ENCODE results near the gene MPPED2.
"Not testable (repeated sequence)": the region's sequence is repeated elsewhere in the genome, so short reads cannot be mapped to it uniquely, and the experiment has no call there.

The MPPED2 gene

DNA sequence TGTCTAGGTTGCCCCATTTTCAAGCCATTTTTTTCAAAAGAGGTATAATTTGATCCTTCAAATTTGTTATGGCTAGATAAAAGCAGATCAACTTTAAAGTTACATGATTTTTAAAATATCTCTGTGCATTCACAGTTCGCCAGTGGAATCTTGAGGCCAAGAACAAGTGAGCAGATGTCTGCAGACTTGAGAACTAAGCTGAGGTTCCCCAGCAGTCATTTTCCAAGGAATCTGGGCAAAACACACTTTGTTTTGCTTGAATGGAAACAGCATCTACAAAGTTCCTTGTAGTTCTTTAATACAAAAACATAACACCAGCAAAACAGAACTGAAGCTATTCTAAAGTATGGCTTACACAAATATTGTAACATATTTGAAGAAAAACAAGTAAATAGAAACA is 7.7 kb downstream of the MPPED2 start:
- DNase-seq (ENCODE audit: low spot score): no peak

DNA sequence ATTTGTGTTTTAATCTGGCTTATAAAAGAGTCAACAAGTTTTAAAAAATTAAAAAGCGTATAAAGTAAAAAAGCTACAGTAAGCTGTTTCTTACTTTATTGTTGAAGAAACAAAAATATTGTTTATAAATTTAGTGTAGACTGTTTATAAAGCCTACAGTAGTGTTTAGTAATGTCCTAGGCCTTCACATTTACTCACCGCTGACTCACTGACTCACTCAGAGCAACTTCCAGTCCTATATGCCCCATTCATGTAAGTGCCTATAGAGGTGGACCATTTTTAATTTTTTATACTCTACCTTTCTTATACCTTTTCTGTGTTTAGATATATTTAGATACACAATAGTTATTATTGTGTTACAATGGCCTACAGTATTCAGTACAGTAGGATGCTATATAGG is 12.2 kb downstream of the MPPED2 start:
- no peak for DNase-seq (ENCODE audit: low spot score)

DNA sequence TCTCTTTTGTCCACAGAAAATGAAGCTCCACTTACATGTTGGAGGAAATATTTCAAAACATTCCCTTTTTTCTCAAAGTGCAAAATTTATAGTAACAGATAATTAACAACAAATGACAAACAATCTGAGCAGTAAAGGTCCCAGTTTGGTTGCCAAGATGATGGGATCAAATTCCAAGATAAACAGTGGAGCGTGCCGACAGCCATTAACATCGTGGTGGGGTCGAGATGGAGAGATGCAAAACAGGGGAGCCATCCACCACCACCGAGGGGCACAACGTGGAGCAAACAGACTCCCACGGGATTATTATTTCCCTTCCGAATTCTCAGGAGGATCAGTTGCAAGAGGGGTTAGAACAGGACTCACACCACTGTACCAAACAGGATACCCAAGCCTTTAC is 17.2 kb downstream of the MPPED2 start:
- no peak for DNase-seq (ENCODE audit: low spot score)

DNA sequence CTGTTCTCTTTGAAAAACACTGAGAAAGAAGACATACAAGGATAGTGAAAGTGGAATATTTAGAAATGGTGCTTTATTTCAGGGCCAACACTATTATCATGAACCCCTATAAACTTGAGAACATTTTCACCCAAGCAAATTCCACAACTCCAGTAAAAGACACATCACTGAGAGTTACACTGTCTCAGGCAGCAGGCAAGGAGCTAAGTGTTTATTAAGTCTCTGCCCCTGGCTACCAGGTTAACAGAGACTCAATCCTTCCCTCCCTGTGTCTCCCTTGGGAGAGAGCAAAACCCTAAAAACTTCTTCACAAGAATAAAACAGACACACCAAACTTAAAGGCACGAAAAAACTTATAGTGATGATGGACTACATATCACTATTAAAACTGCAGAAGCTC is 18.5 kb downstream of the MPPED2 start:
- no peak for DNase-seq (ENCODE audit: low spot score)

DNA sequence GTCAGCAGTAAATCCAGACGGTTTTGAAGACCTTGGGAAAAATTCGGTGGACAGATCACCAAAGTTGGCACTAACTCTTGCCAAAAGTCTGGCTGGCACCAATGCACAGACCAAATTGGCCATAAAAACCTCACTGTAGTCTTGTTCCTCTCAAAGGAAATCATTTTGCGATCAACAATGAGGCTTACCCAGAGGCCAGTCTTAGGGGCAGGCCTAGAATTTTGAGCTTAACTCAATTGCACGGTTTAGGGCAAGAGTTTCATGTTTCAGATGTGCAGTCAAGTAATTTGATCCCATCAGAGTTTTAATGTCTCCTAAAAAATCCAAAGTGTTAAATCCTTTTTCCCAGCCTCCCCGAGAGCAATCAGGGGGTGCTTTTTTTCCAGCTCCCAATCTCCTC is 19.0 kb downstream of the MPPED2 start:
- DNase-seq (ENCODE audit: low spot score): no peak

DNA sequence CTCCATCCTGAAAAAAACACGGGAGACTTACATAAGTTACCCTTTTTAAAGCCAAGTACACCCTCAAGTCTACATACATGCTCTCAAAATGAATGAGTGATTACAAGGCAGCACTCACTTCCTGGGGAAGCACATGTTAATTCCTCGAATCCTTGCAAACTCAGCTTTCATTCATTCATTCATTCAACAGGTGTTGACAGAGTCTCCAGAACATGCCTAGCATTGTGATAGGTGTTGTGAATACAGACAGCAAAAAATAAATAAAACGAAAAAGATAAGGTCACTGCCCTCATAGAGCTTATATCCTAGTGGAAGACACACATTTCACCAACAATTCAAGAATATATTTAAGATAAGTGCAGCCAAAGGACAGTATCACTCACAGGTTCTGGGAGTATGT is 19.7 kb downstream of the MPPED2 start:
- no peak for DNase-seq (ENCODE audit: low spot score)

DNA sequence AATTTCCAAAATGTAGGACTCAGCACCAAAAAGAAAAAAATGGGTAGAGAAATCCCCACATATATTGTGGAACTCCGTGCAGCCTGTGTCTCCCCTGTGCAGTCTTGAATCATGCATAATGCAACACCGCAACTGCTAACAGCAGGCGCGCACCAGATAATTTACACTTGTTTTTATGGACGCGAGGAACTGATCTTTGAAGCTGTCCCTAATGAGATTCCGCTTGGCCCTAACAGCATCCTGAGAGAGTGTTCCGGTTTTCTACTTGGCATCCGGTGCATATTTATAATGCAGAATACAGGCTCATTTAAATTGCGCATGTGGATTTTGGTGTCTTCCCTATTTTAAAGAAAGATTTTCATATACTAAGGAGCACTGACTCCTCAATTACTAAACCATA is 21.1 kb downstream of the MPPED2 start:
- DNase-seq (ENCODE audit: low spot score): no peak

DNA sequence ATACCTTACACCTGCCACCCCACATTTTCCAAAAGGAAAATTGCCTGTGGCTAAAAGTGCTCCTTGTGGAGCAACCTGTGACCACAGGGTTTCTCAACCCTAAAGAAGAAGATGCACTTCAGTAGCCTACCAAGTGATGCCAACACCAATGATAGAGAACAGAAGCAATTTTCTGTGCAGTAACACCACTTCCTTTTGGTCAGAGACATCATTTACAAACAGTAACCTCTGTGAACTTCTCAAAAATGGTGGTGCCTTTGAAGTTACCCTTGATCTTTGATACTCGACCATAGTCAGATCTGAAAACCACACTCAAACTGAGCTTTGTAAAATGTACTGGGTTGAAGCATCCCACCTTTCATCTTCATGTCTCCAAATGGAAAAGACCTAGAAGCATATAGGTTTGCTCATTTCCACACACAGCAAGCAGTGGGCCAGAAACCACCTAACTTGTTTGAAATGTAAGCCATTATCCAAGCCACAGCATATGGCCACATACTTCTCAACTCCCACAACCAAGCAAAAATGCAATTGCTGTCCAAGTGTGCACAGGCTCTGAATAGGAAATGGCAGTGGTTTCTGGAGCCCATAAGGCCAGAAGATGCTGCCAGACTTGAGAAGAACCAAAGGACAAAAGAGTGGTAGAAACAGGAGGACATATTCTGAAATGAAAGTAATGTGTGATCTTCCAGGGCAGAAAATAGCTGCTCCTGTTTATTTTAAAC is 24.3 kb downstream of the MPPED2 start:
- DNase-seq (ENCODE audit: low spot score): no peak

DNA sequence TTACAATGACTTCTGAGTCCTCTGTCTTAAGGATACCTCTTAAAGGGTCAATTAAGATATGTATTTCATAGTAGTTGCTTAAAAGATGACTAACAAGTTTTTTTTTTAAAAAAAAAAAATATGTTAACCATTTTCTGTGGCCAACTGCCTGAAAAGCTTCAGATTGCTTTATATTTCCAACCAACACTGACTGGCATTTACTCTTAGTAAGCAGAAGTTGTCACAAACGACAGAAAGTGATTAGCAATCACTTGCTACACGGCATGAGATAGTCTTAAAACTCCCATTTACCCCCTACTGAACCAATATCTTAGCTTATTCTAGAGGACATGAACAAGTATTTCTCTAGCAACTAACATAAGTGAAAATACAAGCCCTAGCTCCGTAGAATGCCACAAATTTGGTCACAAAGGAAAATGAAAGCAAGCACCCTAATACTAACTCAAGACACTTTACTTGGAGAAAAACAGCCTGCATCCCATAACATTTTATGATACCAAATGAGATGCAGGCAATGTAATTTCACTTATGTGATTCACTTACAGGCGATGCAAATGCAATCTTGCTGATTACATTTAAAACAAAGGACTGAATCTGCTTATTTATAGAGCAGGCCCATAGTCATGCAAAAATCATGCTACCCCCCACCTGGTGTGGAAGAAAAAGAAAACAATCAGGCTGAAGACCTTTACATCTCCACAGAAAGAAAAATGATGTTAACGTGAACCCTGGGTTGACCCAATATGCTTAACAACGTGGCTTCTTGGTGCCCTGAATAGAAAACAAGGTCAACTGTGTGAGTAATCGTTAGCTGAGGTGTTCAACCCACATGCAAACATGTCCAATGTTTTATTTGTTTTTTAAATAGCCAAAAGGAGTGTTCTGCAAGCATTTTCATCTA is 25.7 kb downstream of the MPPED2 start:
- DNase-seq (ENCODE audit: low spot score): no peak

DNA sequence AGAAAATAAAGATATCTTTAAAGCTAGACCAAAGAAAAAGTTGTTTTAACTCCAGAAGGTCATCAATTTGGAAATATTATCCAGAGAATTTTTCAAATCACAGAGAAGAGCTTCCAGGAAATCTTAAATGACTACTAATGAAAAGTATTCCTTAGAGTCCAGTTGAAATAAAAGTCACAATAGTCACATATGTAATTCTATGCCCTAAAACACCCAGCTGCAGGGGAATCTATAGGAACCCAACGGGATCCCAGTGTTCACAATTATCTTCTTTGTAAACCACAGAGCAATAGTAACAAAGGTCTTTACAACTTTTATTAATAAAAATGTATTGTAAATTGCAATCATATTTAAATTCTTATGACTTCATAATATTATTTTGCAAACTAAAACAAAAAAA is 27.1 kb downstream of the MPPED2 start:
- DNase-seq (ENCODE audit: low spot score): no peak

DNA sequence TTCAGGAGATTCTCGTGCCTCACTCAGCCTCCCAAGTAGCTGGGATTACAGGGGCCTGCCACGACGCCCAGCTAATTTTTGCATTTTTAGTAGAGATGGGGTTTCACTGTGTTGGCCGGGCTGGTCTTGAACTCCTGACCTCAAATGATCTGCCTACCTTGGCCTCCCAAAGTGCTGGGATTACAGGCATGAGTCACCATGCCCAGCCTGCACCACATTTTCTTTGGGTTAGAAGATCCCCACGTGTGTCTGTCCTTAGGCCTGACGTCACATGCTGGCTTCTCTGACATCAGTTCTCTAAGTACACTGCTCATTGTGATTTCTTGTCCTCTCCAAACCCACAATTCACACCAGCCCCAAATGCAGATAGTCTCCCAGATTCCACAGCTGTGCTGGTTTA is 31.6 kb downstream of the MPPED2 start:
- DNase-seq (ENCODE audit: low spot score): not testable (repeated sequence)

DNA sequence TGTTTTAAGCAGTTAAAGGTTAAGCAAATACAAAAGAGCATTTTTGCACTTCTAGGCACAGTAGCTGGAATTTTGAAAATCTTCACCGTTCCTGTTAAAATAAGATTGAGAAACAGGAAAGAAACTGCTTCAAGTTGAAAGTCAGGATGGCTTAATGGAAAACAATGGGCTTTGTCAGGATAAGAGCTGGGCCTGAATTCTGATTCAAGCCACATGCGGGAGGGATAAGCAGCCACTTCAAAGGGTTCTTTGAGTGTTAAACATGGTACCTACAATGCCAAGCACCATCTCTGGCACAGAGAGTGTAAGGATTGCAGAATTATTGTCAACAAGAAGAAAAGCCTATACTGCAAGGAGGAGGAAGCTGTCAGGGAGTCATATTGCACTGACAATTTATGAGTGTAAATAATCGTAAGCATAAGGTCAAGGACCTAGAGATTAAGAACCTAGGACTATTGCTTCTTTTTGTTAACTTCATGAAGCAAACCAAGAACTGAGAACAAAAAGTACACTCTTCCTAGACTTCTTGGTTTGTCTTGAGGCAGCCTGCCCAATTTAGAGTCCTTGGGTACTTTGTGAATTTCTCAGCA is 32.5 kb downstream of the MPPED2 start:
- DNase-seq (ENCODE audit: low spot score): no peak

DNA sequence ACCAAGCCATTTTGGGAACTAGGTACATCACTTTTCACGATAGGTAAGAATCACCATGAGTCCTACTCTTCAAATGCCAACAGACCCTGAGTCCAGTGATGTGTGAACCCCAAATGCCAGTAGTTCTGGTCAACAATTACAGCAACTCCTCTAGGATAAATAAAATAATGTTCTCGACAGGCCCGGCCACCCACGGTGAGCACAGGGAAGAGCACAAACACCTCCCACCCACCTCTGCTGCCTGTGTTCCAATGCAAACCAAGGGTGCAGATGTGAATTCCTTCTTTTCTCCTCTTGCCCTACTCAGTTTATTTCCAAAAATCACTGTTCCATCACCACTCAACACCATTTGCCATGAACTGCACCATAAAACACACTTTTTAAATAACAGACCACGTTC is 33.3 kb downstream of the MPPED2 start:
- no peak for DNase-seq (ENCODE audit: low spot score)

DNA sequence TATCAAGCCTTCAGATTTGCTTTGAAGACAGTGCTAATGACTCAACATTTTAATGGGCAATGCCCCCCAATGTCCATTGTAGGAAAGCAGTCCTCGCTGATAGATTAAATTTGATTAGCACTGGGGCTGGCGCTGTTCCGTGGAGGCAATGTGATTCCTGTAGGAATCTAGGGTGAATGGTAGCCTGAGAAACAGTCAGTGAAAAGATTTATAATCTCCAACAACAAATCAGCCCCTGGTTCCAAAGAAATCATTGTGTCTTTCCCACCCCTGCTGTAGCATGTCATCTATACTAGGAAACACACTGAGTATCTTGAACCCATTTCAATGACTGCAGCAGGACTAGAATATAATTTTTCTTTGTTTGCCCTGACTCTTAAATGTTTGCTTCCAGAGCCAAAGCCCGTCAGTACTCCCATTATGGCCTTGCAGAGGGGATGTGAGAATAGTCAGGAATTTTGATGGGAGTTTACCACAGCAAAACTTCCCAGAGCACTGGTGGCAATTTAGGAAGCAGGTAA is 36.1 kb downstream of the MPPED2 start:
- DNase-seq (ENCODE audit: low spot score): no peak

DNA sequence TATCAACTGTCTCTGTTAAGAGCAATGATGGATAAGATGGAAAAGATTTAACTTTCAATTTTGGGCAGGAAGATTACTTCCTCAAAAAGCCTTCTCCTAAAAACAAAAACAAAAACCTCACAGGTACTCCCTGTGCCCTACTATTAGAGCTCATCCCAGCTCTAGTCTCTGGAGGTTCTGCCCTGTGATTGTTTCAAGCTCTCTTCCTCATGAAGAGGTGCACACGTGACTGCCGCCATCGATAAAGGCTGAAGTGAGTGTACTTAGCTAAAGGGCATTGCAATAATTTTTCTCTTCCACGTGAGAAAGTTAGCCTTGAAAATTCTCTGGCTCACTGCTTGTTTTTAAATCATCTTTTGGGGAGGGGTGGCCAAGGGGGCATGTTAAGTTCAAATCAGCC is 36.6 kb downstream of the MPPED2 start:
- DNase-seq (ENCODE audit: low spot score): no peak

DNA sequence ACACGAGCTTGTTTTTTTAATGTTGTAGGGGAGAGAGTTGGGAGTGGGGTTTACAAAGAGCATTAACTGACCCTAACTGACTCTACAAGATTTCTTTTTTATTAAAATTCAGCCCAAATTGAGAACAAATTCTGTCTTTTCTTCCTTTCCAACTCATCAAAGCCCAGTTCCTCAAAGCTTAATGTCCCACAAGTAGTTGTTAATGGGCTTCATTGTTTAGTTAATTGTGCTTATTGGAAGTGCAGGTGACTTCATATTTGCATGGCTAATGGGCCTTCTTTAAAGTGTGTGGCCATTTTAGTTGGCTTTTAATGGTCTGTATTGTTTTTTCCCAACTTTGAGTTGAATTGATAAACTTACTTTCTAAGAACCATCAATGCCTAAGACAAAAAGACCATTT is 39.8 kb downstream of the MPPED2 start:
- DNase-seq (ENCODE audit: low spot score): no peak

DNA sequence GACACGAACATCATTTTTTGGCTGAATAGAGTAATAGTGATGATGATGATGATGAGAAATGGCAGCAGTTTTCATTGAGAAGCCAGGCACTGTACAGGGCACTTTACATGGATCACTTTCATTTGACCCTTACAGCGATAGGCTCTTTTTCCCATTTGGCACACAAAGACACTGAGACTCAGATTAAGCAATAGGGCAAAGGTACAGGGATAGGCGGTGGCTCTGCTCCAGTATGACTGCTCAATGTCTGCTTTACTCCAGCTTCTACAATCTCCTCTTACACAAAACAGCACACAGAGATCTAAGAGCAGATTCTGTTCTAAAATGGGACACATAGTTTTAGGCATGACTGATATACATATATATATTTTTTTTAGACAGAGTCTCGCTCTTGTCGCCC is 40.6 kb downstream of the MPPED2 start:
- no peak for DNase-seq (ENCODE audit: low spot score)

DNA sequence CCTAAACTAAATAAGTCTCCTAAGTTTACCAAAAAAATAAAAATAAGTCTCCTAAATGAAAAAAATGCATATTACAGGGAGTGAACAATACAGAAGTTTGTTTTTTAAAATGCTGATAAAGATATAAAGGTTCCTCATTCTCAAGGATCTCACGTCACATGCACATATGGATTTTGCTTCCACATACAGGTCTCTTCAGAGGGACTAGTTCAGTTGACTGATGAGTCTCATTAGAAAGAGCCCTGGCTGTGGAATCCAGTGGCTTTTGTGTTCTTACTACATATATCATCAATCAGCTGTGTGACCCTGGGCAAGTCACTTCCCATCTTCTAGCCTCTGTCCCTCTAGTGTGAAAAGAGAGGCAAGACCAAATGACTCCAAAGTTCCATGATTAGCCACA is 43.1 kb downstream of the MPPED2 start:
- DNase-seq (ENCODE audit: low spot score): no peak

DNA sequence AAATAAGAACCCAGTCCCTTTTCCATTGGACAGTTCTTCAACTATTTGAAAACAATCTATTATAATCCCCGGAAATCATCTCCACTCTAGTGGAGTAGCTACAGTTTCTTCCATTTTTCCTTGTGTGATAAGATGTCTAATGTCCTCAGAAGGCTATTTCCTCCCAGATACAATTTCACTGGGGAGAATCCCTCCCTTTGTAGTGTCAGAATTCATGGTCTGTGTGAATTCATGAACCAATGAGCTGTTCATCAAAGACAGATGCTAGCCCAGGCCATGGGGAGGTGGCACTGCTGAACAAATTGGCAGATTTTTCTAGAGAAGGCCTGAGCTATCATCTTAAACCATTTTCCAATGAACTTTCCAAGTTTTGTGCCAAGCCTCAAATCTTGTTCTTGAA is 45.4 kb downstream of the MPPED2 start:
- DNase-seq (ENCODE audit: low spot score): no peak

DNA sequence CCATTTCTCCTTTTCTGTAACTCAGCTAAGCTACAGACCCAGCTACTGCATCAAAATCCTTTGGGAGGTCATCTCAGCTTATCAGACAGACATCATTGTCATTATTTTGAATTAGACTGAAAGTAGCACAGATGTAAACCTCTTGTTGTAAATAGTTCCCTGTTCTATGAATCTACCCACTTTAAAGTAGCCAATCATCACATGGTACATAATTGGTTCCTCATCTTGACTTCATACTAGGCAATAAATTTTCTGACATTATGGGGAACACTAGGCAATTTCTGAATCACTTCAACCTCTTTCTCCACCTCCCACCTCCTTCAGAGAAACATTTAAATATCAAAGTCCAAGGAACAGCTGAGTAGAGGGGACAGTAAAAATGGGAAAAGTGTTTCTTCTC is 47.9 kb downstream of the MPPED2 start:
- no peak for DNase-seq (ENCODE audit: low spot score)

DNA sequence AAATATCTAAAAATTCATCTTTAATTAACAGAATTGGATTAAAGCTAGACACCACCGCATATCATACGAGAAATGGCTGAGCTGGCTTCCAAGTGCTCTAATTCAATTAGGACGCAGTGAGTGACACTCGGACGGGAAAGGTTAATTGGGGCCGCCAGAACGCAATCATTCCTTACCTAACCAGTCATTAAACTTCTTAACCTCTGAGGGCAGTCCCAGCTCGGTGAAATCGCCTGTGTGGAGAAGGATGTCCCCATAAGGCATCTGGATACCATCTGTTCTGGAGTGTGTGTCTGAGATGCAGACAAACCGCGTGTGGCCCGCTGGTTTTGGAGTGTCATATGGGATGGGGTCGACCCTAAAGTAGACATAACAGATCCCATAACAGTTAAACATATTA is 50.3 kb downstream of the MPPED2 start:
- DNase-seq (ENCODE audit: low spot score): no peak

DNA sequence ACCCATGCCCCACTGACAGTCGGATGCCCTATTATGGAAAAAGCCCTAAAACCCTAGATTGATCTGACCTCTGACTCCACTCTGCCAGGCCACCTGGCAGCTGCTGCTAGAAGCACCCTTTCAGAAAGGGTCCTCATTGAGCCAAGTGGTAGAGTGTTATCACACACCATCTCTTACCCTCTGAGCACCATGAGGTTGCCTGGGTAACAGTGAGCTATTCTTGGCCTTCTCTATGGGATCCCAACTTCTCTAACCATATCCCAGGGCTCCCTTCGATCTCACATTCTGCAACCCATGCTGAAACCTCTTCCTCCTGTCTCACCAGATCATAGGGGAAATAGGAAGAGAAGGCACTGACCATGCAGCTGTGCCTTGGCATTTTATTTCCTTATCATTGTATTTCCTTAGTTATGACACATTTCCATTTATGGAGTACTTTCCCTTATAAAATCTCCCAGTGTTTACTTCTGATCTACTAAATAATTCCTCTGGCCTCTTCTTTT is 52.7 kb downstream of the MPPED2 start:
- no peak for DNase-seq (ENCODE audit: low spot score)

DNA sequence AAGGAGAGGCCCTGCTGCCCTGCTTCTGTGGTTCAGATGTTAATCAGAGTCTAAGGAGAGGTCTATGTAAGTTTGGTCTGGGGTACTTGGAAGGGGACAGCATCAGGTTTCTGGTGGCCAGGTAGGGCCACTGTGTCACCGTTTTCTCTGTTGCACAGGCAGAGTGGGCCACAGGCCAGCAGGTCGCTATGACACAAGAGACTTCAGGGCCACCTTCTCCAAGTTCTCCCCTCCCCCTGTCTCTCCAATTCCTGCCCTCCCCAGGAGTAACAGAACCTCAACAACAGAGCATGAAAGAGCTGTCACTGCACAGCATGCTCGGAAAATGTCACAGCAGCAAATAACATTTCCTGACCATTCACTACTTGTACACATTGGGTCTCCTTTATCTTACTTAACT is 58.6 kb downstream of the MPPED2 start:
- DNase-seq (ENCODE audit: low spot score): no peak
